Body of pancreas (tissue), 4 donors: ENCODE data around the gene ADGRB3. TPM values are rescaled to one million over a fixed set of nuclear protein-coding genes. Genes with fewer than 3 reads are reported as not detected.

ENCODE experiments used
- ATAC-seq: fragments of 150-250 bp; one replicate; pipeline ENCODE4 v1.9.1; 2016
- DNase-seq, 4 donors: peaks; one replicate each; pipeline ENCODE4 v3.0.0-alpha.2; 2019
- H3K27ac ChIP-seq, 4 donors: fragments of 200-600 bp; sonication (generic); 1 replicate in 3 of 4; 2 replicates in 1 of 4; pipeline versions ENCODE4 v1.5.1 to v1.6.1; 2016 to 2019; ENCODE audit warnings: mild to moderate bottlenecking in 1 of 4, mixed read lengths in 1 of 4, moderate library complexity in 1 of 4
- H3K27me3 ChIP-seq, 2 donors: fragments of 200-600 bp; sonication (generic); one replicate each; pipeline ENCODE4 v1.6.0; 2016; ENCODE audit warnings: mild to moderate bottlenecking in 1 of 2
- H3K36me3 ChIP-seq, 2 donors: fragments of 200-600 bp; sonication (generic); replicated peaks in 1 of 2; 2 replicates each; pipeline ENCODE4 v1.5.1; 2016; ENCODE audit warnings: low read depth in 2 of 2; ENCODE audit not compliant: insufficient read depth in 1 of 2
- H3K4me1 ChIP-seq: fragments of 200-600 bp; sonication (generic); one replicate; pipeline ENCODE4 v1.6.0; 2016
- H3K4me3 ChIP-seq, 2 donors: fragments of 200-600 bp; sonication (generic); 1 replicate in 1 of 2; 2 replicates in 1 of 2; pipeline ENCODE4 v1.5.1; 2016 to 2019
- H3K9me3 ChIP-seq, 3 donors: fragments of 200-600 bp; sonication (generic); 1 replicate in 2 of 3; 2 replicates in 1 of 3; pipeline ENCODE4 v1.5.1; 2016
- CTCF ChIP-seq, 7 experiments: fragments of 450-650 bp in 4 of 7; fragments of 200-600 bp in 3 of 7; sonication (generic) in 3 of 7; IDR thresholded peaks; one replicate each; pipeline ENCODE4 v1.5.1; 2016 to 2019; ENCODE audit warnings: antibody characterized with exemption in 7 of 7
- POLR2A ChIP-seq, 3 donors: fragments of 450-650 bp; IDR thresholded peaks; one replicate each; pipeline ENCODE4 v1.6.1; 2016; ENCODE audit warnings: antibody characterized with exemption in 3 of 3, mild to moderate bottlenecking in 2 of 3
- WGBS, 2 donors: methylation state at CpG; one replicate each; pipeline ENCODE4 v1.1.5; 2017; 5-methylcytosine and 5-hydroxymethylcytosine counted together
- intact Hi-C: fragments of 100-400 bp; cut with DNase I; formaldehyde crosslinking; loops from one replicate; pipeline ENCODE4 v1.15.1; 2023
- total RNA-seq, 2 donors: library from RNA; depleted of rRNA; stranded (reverse); fragments of >200 nt; gene quantifications; one replicate each; pipeline ENCODE4 v1.1.0, GENCODE V29; 2016

ADGRB3 gene
- total RNA-seq, 2 donors from 2014 or later = under 0.01 to 1.3 TPM

GRCh38 chr6:69265706-69266105 is 630.6 kb downstream of the ADGRB3 start:
- no peak for TF ChIP-seq POLR2A (IDR thresholded peaks at IDR 0.05)
- no peak for TF ChIP-seq CTCF (IDR thresholded peaks at IDR 0.05)
- 33 to 34% methylated on average over 1 of the region's 1 CpG for WGBS, 2 donors
- Histone ChIP-seq H3K4me3 (no peak overlapping the region), H3K9me3 (no peaks in the 10 kb centered on the region), H3K36me3 (no peaks in the 10 kb centered on the region), H3K27ac (no peak overlapping the region), H3K4me1 (no peaks in the 10 kb centered on the region), H3K27me3 (no peaks in the 10 kb centered on the region)
- DNase-seq = no peak
- intact Hi-C loops = no loop called here
- no peak for ATAC-seq

GRCh38 chr6:69276204-69276603 is 641.1 kb downstream of the ADGRB3 start:
- no peaks in the 10 kb centered on the region for H3K27me3 ChIP-seq
- no peak for ATAC-seq
- DNase-seq = no peak
- H3K4me3 ChIP-seq = no peak overlapping the region
- H3K27ac ChIP-seq = no peak overlapping the region
- TF ChIP-seq POLR2A (IDR thresholded peaks at IDR 0.05) (no peak), CTCF (IDR thresholded peaks at IDR 0.05) (no peak)
- no peaks in the 10 kb centered on the region for H3K4me1 ChIP-seq
- intact Hi-C loops = no loop called here
- no peaks in the 10 kb centered on the region for H3K9me3 ChIP-seq
- no peaks in the 10 kb centered on the region for H3K36me3 ChIP-seq

GRCh38 chr6:69279805-69280204 is 644.7 kb downstream of the ADGRB3 start:
- Histone ChIP-seq H3K4me1 (no peaks in the 10 kb centered on the region), H3K27me3 (no peaks in the 10 kb centered on the region), H3K27ac (no peak overlapping the region), H3K9me3 (no peaks in the 10 kb centered on the region), H3K4me3 (no peak overlapping the region), H3K36me3 (no peaks in the 10 kb centered on the region)
- WGBS, 2 donors = 60 to 66% methylated on average over 4 of the region's 4 CpGs
- DNase-seq = no peak
- intact Hi-C loops = no loop called here
- no peak for ATAC-seq
- TF ChIP-seq CTCF (IDR thresholded peaks at IDR 0.05) (no peak), POLR2A (IDR thresholded peaks at IDR 0.05) (no peak)

GRCh38 chr6:69280858-69281257 is 645.8 kb downstream of the ADGRB3 start:
- TF ChIP-seq POLR2A (IDR thresholded peaks at IDR 0.05) (no peak), CTCF (IDR thresholded peaks at IDR 0.05) (no peak)
- Histone ChIP-seq H3K9me3 (no peaks in the 10 kb centered on the region), H3K4me3 (no peak overlapping the region), H3K36me3 (no peaks in the 10 kb centered on the region), H3K27ac (no peak overlapping the region), H3K27me3 (no peaks in the 10 kb centered on the region), H3K4me1 (no peaks in the 10 kb centered on the region)
- no peak for DNase-seq
- 55 to 69% methylated on average over 1 of the region's 1 CpG for WGBS, 2 donors
- no peak for ATAC-seq
- intact Hi-C loops = no loop called here

- no peak for TF ChIP-seq CTCF (IDR thresholded peaks at IDR 0.05)
- TF ChIP-seq POLR2A (IDR thresholded peaks at IDR 0.05) = no peak
- no peaks in the 10 kb centered on the region for H3K4me1 ChIP-seq
- H3K36me3 ChIP-seq = no peaks in the 10 kb centered on the region
- ATAC-seq (no peak), DNase-seq (no peak)
- no peak overlapping the region for H3K27ac ChIP-seq
- H3K4me3 ChIP-seq = no peak overlapping the region
- no peaks in the 10 kb centered on the region for H3K9me3 ChIP-seq
- 53 to 57% methylated on average over 7 of the region's 7 CpGs for WGBS, 2 donors
- intact Hi-C loops = no loop called here
- H3K27me3 ChIP-seq = no peaks in the 10 kb centered on the region
Measured at GRCh38 chr6:69284176-69284730, 649.2 kb downstream of the ADGRB3 start.
